HepG2 (cell line): Measurements from ENCODE around the gene SEZ6. TPM values are rescaled to one million over a fixed set of nuclear protein-coding genes. Genes with fewer than 3 reads are reported as not detected.

Experiments used
- ATRX ChIP-seq: sonication (generic); formaldehyde crosslinking; IDR thresholded peaks from 2 replicates; pipeline ENCODE4 v1.4.0; 2020; ENCODE audit warnings: missing genetic modification reagents, borderline replicate concordance
- EHMT2 ChIP-seq: fragments of 200-600 bp; sonication (generic); IDR thresholded peaks from 2 replicates; pipeline ENCODE4 v1.7.0; 2017; ENCODE audit warnings: antibody characterized with exemption, low read depth, low read length, borderline replicate concordance
- HNRNPK ChIP-seq: fragments of 200-400 bp; formaldehyde crosslinking; IDR thresholded peaks from 2 replicates; pipeline ENCODE4 v1.6.1; 2018; ENCODE audit warnings: low read length, low read depth, moderate library complexity, mild to moderate bottlenecking; ENCODE audit not compliant: poor library complexity, severe bottlenecking
- HNRNPLL ChIP-seq: fragments of 200-400 bp; formaldehyde crosslinking; IDR thresholded peaks from 2 replicates; pipeline ENCODE4 v1.6.1; 2017; ENCODE audit warnings: mild to moderate bottlenecking, low read depth, low read length; ENCODE audit not compliant: poor library complexity, severe bottlenecking
- MED1 ChIP-seq: sonication (generic); formaldehyde crosslinking; IDR thresholded peaks from 2 replicates; pipeline ENCODE4 v1.4.0; 2020; ENCODE audit warnings: missing genetic modification reagents
- MED8 ChIP-seq: sonication (generic); formaldehyde crosslinking; IDR thresholded peaks from 2 replicates; pipeline ENCODE4 v1.8.1; 2023; ENCODE audit warnings: mild to moderate bottlenecking, missing genetic modification reagents; ENCODE audit not compliant: insufficient replicate concordance
- NFIC ChIP-seq: IDR thresholded peaks from 2 replicates; pipeline ENCODE4 v1.6.1; 2012; ENCODE audit warnings: mild to moderate bottlenecking, low read length, inconsistent platforms
- PTBP1 ChIP-seq: fragments of 200-400 bp; formaldehyde crosslinking; IDR thresholded peaks from 2 replicates; pipeline ENCODE4 v1.6.1; 2018; ENCODE audit warnings: low read length, low read depth; ENCODE audit not compliant: poor library complexity, severe bottlenecking
- SMARCC2 ChIP-seq: fragments of 450-650 bp; IDR thresholded peaks from 2 replicates; pipeline ENCODE4 v1.6.1; 2017; ENCODE audit warnings: antibody characterized with exemption, mild to moderate bottlenecking
- ZFP36L2 ChIP-seq: sonication (generic); formaldehyde crosslinking; IDR thresholded peaks from 2 replicates; pipeline ENCODE4 v1.4.0; 2020; ENCODE audit warnings: missing genetic modification reagents
- ZNF652 ChIP-seq: IDR thresholded peaks from 2 replicates; pipeline ENCODE4 v1.6.1; 2016; ENCODE audit warnings: low read depth, borderline replicate concordance
- ZNF703 ChIP-seq: sonication (generic); formaldehyde crosslinking; IDR thresholded peaks from 2 replicates; pipeline ENCODE4 v1.5.1; 2020; ENCODE audit warnings: missing genetic modification reagents, mild to moderate bottlenecking, moderate library complexity, borderline replicate concordance
- ZNF841 ChIP-seq: sonication (generic); formaldehyde crosslinking; IDR thresholded peaks from 2 replicates; pipeline ENCODE4 v1.8.1; 2023; ENCODE audit warnings: missing genetic modification reagents, borderline replicate concordance
- polyA plus RNA-seq, 8 experiments: library from polyadenylated mRNA; depleted of rRNA in 3 of 8; stranded (reverse) in 7 of 8; unstranded in 1 of 8; fragments of >200 nt; fragmentation: Illumina TruSeq in 4 of 8; extraction: Trizol in 4 of 8; gene quantifications; 2 replicates each; pipeline versions ENCODE4 v1.2.1 to v1.2.3, GENCODE V29; 2011 to 2016; ENCODE audit warnings: low read depth in 4 of 8, missing spikeins in 1 of 8, mixed read lengths in 1 of 8; ENCODE audit not compliant: insufficient read depth in 1 of 8
- total RNA-seq, 5 experiments: library from RNA; depleted of rRNA; stranded (reverse); fragments of >200 nt; fragmentation: Illumina TruSeq; extraction: Trizol; gene quantifications; 2 replicates each; pipeline ENCODE4 v1.2.3, GENCODE V29; 2016; ENCODE audit warnings: low read depth in 1 of 5
- TF ChIP-seq, protein P1 (sequence below): sonication (generic); formaldehyde crosslinking; IDR thresholded peaks from 2 replicates; pipeline ENCODE4 v1.4.0; 2020; ENCODE audit warnings: missing genetic modification reagents
- TF ChIP-seq, protein P2 (sequence below): sonication (generic); formaldehyde crosslinking; IDR thresholded peaks from 2 replicates; pipeline ENCODE4 v1.4.0; 2020; ENCODE audit warnings: missing genetic modification reagents
- TF ChIP-seq, protein P3 (sequence below): sonication (generic); formaldehyde crosslinking; IDR thresholded peaks from 2 replicates; pipeline ENCODE4 v1.5.0; 2020; ENCODE audit warnings: missing genetic modification reagents
- TF ChIP-seq, protein P4 (sequence below): sonication (generic); formaldehyde crosslinking; conservative IDR thresholded peaks from 2 replicates; pipeline ENCODE4 v1.8.1; 2023; ENCODE audit warnings: missing genetic modification reagents
- TF ChIP-seq, protein P5 (sequence below): sonication (generic); formaldehyde crosslinking; IDR thresholded peaks from 2 replicates; pipeline ENCODE4 v1.4.0; 2020; ENCODE audit warnings: missing genetic modification reagents
- TF ChIP-seq, protein P6 (sequence below): IDR thresholded peaks from 2 replicates; pipeline ENCODE4 v1.6.1; 2016; ENCODE audit warnings: low read depth

SEZ6 gene
- total and polyA plus RNA-seq, 2 of the 13 experiments (the other 11 are each of a cell fraction or from before 2014, with no cell fraction given): not detected

DNA sequence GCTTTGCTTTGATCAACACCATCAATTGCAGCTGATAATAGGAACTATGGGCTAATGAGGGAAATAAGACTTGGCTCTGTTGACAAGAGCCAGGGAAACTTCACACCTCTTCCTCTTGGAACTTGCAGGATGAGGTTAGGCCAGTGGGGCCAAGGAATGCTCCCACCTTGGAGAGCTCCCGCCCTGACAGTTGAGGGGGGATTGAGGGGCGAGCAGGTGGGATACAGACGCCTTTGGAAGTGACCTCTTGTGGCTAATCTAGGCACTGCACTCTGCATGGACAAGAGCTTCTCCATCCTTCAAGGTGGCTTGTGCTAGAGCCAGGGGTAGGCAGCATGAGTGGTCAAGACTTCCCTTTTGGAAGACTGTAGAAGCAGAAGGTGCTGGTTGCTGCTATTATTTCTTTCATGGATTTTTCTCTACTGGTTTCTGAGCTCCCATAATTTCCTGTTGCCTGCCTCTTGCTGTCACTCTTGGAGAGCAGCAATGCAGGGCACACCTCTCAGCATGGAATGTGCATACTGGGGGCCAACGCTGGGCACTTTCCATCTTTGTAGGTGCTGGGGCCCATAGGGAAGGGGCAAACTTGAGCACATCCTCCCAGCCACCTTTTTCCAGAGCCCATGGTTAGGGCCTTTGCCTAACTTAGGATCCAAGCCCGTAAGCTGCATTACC is 52.3 kb downstream of the SEZ6 start (continued):
- TF ChIP-seq HNRNPK (no peak), MED1 (CRISPR knock-in tag) (no peak), EHMT2 (0 out of 2 replicates have a peak, but pooled peaks have one; percentile 16), ZNF841 (CRISPR knock-in tag) (no peak), HNRNPLL (no peak), ZNF703 (no peak), SMARCC2 (no peak), ZFP36L2 (no peak), ZNF652 (CRISPR knock-in tag) (no peak), MED8 (CRISPR knock-in tag) (no peak), NFIC (no peak), ATRX (CRISPR knock-in tag) (no peak), PTBP1 (no peak)
- TF ChIP-seq, protein P1, sequence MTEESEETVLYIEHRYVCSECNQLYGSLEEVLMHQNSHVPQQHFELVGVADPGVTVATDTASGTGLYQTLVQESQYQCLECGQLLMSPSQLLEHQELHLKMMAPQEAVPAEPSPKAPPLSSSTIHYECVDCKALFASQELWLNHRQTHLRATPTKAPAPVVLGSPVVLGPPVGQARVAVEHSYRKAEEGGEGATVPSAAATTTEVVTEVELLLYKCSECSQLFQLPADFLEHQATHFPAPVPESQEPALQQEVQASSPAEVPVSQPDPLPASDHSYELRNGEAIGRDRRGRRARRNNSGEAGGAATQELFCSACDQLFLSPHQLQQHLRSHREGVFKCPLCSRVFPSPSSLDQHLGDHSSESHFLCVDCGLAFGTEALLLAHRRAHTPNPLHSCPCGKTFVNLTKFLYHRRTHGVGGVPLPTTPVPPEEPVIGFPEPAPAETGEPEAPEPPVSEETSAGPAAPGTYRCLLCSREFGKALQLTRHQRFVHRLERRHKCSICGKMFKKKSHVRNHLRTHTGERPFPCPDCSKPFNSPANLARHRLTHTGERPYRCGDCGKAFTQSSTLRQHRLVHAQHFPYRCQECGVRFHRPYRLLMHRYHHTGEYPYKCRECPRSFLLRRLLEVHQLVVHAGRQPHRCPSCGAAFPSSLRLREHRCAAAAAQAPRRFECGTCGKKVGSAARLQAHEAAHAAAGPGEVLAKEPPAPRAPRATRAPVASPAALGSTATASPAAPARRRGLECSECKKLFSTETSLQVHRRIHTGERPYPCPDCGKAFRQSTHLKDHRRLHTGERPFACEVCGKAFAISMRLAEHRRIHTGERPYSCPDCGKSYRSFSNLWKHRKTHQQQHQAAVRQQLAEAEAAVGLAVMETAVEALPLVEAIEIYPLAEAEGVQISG: 0 out of 2 replicates have a peak, but pooled peaks have one; percentile 31
- TF ChIP-seq, protein P2, sequence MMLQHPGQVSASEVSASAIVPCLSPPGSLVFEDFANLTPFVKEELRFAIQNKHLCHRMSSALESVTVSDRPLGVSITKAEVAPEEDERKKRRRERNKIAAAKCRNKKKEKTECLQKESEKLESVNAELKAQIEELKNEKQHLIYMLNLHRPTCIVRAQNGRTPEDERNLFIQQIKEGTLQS: no peak
- TF ChIP-seq, protein P3, sequence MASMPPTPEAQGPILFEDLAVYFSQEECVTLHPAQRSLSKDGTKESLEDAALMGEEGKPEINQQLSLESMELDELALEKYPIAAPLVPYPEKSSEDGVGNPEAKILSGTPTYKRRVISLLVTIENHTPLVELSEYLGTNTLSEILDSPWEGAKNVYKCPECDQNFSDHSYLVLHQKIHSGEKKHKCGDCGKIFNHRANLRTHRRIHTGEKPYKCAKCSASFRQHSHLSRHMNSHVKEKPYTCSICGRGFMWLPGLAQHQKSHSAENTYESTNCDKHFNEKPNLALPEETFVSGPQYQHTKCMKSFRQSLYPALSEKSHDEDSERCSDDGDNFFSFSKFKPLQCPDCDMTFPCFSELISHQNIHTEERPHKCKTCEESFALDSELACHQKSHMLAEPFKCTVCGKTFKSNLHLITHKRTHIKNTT (CRISPR knock-in tag): no peak
- TF ChIP-seq, protein P4, sequence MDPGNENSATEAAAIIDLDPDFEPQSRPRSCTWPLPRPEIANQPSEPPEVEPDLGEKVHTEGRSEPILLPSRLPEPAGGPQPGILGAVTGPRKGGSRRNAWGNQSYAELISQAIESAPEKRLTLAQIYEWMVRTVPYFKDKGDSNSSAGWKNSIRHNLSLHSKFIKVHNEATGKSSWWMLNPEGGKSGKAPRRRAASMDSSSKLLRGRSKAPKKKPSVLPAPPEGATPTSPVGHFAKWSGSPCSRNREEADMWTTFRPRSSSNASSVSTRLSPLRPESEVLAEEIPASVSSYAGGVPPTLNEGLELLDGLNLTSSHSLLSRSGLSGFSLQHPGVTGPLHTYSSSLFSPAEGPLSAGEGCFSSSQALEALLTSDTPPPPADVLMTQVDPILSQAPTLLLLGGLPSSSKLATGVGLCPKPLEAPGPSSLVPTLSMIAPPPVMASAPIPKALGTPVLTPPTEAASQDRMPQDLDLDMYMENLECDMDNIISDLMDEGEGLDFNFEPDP (CRISPR knock-in tag): no peak
- TF ChIP-seq, protein P5, sequence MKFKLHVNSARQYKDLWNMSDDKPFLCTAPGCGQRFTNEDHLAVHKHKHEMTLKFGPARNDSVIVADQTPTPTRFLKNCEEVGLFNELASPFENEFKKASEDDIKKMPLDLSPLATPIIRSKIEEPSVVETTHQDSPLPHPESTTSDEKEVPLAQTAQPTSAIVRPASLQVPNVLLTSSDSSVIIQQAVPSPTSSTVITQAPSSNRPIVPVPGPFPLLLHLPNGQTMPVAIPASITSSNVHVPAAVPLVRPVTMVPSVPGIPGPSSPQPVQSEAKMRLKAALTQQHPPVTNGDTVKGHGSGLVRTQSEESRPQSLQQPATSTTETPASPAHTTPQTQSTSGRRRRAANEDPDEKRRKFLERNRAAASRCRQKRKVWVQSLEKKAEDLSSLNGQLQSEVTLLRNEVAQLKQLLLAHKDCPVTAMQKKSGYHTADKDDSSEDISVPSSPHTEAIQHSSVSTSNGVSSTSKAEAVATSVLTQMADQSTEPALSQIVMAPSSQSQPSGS (CRISPR knock-in tag): no peak
- TF ChIP-seq, protein P6, sequence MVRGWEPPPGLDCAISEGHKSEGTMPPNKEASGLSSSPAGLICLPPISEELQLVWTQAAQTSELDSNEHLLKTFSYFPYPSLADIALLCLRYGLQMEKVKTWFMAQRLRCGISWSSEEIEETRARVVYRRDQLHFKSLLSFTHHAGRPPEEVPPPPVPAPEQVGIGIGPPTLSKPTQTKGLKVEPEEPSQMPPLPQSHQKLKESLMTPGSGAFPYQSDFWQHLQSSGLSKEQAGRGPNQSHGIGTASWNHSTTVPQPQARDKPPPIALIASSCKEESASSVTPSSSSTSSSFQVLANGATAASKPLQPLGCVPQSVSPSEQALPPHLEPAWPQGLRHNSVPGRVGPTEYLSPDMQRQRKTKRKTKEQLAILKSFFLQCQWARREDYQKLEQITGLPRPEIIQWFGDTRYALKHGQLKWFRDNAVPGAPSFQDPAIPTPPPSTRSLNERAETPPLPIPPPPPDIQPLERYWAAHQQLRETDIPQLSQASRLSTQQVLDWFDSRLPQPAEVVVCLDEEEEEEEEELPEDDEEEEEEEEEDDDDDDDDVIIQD (CRISPR knock-in tag): no peak
